G401 (cell line): ENCODE results near the gene DGKI. TPM values are rescaled to one million over a fixed set of nuclear protein-coding genes. Genes with fewer than 3 reads are reported as not detected.

Experiments used
- DNase-seq: peaks from one replicate; pipeline ENCODE4 v3.0.0-alpha.2; 2015; ENCODE audit warnings: low spot score
- in situ Hi-C: cut with HindIII; loops from 2 replicates; pipeline ENCODE4 v1.10.0; 2016; ENCODE audit warnings: low sequenced_read_pairs, mixed read lengths
- total RNA-seq: library from RNA; depleted of rRNA; stranded (reverse); fragments of >200 nt; shearing (Covaris generic); gene quantifications from 2 replicates; pipeline ENCODE4 v1.2.3, GENCODE V29; 2014

DGKI gene
- total RNA-seq, 1 experiment from 2014 or later, result not detected

DNA sequence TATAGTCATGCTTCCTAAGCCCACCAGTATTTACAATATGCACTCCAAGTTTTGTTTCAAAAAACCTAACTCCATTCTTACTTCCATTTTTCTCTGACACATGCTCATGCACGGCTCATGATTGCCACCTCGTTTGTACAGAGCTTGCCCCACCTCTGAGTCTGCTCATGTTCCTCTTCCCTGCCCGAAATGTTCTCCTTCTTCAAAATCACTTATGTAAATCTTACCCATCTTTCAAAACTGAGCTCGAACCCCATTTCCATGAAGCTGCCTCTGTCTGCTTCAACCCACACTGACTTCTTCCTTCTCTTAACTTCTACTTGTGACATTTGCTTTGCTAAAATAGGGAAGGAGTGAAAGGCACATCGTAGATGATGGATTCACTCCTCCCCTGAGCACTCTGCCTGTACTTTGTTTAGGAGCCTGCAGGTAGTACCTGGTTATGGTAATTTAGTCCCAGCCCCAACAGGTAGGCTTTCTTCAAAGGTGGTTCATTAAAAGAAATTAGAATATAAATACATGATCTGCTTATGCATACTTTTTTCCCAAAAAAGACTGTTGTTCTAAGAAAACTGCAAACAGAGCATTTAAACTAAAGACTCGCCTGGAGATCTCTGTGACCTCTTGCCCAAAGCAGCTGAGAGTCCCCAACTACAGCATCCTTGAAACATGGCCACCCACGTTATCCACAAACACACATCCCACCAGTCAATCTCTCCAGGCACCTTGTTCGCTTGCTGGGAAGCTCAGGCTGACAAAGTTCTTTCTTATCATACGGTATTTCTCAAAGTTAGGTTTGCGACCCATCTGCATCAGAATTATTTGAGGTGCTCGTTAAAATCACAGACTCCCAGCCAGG lies 172.0 kb downstream of the DGKI start:
- in situ Hi-C loops, result no loop called here
- no peak for DNase-seq

DNA sequence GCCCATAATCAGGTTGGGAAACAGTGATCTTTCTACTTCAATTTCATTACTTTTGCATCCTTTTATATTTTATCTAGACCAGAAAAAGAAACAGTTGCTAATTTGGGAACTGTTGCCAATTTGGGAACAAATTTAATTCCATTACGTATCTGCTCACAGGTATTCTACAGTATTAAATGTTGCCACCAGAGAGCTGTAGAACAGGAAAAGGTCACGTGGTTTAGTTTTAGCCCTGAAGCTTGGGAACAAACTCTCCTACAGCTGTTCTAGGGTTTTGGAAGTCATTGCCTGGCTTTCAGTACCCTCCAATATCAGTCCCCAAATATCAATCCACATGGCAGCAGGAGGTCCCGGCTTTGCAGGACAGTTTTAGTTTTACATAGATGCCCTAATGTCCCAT lies 172.7 kb downstream of the DGKI start:
- in situ Hi-C loops, result no loop called here

DNA sequence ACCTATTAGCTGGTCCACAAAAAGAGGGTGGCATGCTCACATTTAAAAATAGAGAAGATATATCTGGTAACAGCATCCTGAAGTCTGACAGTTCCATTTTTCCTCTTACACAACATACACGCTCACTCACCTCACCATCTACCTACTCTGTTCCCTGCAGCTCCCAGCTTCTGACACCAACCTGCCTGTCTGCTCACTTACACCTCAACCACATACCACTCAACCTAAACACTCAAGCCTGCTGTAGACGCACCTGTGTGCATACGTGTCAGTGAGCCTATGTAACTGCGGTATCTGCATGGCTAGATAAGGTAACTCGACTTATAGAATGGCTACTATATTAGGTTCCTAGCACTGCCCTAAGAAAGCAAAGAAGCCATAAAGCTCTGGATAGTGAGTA lies 174.9 kb downstream of the DGKI start:
- DNase-seq, result no peak
- in situ Hi-C loops, result no loop called here

More for the DNA sequence above, 172.7 kb downstream of the DGKI start:
- no peak for DNase-seq

DNA sequence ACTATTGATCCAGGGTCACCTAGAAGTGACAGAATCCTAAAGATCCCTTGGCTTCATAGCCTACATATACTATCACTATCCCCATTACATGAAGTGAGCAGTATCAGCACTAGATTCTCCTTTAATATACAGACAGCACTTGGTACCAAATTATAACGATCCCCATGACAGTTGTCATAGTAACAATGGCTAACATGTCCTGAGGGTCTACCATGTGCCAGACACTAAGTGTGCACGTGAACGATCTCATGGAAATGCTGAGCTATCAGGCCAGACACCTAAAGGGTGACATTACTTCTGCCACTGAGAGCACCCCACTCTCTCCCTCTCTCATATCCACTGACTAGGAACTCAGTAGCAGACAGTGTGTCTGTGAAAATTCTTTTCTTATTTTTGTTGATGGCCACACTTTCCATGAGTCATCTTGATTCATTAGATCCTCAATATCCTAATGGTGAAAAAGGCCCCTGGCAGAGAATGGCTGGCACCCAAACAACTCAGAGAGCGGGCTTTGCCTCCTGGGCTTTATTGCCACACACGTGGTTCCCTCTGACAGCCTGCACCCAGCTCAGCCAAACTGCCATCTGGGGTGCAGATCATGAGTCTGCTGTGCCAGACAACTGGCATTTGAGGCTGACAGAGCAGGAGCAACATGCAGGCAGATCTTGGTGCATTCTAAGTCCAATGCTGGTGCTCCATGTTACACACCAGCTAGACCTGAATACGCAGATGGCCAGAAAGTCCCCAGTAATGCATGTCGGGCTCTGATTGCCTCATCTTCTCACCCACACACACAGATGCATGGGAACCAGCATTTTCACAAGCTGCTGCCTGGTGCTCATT lies 176.3 kb downstream of the DGKI start:
- DNase-seq, result peak; percentile 59
- in situ Hi-C loops, result no loop called here

DNA sequence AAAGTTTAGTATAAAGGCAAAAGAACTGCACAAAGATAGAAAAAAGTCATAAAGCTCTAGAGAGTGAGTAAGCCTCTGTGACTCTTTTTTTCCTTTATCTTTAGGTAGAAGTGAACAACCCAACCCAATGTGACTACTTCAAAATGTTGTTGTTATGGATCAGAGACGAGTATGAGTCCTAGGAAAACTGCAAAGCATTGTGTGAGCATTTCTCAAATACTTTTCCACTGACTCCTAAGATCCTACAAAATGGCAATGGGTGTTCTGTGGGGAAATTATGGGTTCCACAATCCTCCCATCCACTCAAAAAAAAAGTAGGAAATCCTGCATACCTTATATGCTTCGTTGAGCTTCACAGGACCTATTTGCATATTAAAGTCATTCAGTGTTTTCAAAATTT lies 177.1 kb downstream of the DGKI start:
- in situ Hi-C loops, result no loop called here
- DNase-seq, result no peak

DNA sequence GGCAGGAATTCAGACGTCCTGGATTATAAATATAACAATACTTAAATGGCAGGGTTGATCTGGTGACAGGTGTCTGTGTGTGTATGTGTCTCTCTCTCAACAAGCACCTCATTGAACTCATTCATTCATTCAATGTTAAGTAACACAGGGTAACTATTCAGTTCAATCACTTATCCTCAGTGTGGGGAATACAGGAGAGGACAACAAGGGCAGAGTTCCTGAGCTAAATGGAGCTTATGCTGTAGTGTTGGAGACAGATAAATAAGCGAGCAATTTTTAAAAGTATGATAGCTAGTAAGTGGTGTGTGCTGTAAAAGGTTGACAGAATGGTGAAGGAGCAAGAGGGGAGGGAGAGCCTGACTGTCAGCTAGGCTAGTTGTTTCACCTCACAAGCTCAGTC lies 178.4 kb downstream of the DGKI start:
- DNase-seq, result no peak
- in situ Hi-C loops, result no loop called here

DNA sequence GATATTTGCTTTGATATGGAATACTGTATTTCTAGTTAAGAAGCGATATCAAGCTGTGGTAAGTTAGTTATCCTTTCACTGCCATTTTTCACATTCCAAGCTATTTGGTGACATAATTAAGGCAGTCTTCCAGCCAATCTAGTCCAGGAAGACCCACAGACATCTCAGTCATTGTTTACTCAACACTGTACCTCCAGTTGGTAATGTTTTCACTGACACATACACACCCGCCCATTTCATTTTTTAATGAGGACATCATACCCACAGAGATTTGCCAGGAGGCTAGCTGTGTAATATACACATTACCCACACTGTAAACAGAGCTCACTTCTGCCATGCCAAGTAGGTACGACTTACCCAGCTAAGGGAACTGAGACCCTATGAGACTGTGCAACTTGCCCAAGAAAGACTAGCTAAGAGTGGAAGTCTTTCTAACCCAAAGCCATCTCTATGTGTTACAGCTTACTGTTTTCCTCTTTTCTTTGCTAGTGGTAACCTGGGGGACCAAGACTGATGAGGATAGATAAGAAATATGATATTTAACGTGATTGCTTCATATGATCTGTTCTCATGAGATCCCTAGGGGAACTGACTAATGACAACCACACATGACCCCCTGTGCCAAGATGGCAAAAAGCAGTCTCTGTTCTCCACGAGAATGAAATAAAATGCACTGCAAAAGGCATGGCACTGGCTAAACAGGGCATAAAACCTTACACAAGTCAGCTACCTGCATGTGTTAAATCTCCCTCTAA lies 179.0 kb downstream of the DGKI start:
- DNase-seq, result no peak
- in situ Hi-C loops, result no loop called here

DNA sequence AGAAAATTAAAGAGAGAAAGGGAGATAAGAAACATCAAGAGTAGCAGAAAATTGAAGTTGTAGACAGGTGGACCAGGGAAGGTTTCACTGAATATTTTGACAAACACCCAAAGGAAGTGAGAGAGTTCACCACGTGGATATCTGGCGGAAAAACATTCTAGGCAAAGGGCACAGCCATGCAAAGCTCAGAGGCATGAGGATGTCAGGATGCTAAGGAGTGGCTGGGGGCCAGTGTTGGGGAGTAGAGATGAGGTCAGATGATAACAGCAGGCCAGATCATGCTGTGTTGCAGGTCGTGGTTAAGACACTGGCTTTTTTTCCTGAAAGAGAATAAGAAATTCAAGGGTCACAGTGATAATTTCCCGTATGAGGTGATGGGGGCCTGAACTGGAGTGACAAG lies 181.9 kb downstream of the DGKI start:
- no peak for DNase-seq
- in situ Hi-C loops, result no loop called here

DNA sequence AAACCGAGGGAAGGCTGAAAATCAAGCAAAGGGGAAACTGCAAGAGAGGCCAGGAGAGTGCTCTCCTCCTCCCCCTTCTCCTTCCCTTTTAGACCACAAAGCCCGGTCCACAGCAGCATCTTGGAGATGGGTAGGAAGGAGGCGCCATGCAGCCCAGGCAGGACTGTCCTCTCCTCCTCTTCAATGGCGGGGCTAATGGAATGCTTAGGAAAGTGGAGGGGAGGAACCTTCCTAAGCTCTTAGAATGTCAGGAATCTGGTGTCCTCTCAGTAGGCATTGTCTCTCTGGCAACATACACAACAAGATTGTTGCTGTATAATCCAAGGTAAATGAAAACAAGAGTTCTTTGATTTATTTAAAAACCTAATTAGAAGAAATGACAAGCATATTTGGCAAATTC lies 185.1 kb downstream of the DGKI start:
- no peak for DNase-seq
- in situ Hi-C loops, result no loop called here

DNA sequence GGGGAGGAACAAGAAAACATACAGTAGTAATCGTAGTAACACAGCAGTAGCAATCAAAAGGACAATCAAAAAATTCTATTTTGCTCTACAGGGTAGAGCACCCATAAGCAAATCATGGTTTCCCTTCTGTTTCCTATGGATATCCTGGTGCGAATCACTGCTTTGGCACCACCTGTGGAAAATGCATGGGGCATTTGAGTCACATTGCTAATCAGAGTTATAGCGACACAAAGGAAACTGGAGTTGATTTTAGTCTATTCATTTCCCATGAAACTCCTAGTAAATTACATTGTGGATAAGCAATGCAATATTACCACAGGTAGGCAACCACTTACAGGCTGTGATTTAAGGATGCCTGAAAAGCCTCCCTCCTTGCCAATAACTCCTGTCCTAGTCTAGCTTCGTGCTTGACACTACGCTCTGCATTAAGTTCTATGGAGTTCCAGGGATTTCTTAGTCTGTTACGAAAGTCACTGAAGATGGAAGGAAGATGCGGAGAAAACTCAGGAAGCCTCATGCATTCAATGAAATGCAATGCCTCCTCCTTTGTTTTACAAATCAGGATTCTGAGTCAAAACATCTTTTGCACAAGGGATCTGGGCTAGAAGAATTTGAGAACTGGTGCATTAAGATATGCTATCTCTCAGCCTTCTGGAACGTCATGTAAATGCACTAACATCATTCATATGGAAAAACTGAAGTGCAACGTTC lies 188.4 kb downstream of the DGKI start:
- in situ Hi-C loops, result no loop called here
- DNase-seq, result no peak

DNA sequence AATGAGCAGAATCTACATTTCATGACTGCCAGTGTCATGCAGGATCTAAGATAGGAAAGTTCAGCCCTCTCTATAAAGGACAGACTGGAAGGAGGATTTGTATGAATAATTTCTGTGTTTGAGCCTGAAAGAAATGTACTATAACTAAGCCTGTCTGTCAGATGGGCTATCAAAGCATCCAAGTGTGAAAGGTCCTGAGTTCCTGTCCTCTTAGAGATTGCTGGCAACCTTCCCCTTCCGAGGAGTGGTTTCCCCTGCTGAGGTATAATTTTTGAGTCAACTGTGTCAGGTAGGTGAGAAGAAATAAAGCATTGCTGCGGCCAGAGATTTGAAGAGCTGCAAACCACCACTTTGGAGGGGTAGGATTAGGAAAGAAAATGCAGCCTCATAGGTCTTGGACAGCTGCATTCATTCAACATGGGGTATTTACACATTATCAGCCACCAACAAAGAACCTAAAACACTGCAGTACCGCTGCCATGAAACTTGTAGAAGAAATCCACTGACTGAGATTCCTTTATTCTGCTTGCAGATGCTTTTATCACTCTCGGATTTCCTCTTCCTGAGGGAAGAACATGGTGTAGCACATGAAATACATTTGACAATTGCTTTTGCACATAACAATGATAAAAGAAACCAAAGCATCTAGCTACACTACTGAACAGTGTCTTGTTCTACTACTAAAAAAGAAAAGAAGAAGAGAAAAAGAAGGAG lies 189.1 kb downstream of the DGKI start:
- DNase-seq, result peak; percentile 40
- in situ Hi-C loops, result no loop called here

DNA sequence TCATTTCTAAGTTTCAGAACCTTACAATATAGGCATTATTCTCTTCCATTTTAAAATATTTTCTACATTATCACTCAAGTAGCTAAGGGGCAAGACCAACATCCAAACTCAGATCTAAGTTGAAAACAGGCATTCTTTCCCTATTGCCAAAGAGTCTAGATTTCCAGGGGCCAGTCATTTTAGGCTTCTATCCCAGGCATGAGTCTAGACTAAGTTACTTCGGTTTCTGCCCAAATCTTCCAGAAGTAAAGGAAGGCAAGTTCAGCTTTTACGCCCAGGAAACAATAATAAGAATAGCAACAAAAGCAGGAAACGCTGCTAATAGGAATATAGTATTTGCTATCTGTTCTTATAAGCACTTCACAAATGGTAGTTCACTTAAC lies 189.9 kb downstream of the DGKI start:
- in situ Hi-C loops, result no loop called here
- no peak for DNase-seq

DNA sequence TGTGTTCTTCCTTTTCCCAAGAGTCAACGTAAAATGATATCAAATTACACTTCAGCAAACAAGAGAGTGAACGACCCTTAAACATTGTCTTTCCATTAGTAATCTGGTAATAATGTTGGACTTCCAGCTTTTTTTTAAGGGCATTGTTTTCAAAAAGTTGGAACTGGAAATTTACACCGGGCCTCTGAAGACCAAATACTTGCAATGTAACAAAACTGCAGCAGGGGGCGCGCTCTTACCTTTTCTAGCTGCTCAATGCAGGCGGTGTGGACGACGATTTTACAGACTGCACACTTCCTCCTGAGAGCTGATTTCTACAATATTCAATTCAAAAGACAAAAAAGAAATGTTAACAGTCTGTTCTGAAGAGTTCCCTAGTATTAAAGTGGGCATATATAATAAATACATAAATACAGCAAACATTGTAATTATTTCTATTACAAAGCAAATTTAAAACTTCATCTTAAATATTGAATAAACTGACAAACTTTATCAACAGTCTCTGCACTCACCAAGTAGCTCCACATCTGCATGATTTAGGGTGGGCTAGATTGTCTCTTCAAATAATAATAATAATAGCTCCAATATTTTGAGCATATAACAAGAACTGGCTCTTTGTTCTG lies 190.4 kb downstream of the DGKI start:
- peak; percentile 82 for DNase-seq
- in situ Hi-C loops, result no loop called here

DNA sequence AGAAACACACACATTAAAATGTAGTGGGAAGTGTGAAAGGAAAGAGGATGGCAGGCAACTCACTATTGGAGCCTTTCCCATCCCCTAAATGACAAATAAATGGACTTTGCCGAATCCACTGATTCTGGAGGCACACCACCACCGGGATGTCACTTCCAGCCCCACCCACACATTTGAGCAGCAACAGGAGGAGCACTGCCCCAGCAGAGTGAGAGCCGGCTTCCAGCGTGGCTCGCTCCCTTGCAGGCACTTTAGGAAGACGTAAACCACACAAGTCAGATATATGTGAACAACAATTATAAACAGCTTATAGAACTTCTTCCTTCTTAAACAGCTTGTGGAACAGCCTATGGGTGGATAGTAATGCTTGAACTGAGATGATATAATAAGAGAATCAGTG lies 191.0 kb downstream of the DGKI start:
- in situ Hi-C loops, result no loop called here
- no peak for DNase-seq

DNA sequence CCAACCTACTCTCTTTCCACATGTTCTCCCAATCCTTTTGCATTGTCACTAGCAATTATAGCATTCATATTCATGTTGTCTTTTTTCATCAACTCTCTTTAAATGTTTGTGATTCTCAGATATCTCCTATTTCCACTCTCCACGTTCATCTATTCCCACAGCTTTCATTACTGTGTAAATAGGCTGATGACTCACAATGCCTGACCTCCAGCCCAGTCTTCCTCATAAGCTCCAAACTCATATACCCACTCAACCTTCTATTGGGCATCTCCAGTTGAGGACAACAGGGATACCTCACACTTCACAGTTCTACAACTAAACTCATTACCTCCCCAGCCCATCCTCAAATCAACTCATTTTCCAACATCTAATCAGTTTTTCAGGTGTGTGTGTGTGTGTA lies 194.1 kb downstream of the DGKI start:
- DNase-seq, result no peak
- in situ Hi-C loops, result no loop called here

DNA sequence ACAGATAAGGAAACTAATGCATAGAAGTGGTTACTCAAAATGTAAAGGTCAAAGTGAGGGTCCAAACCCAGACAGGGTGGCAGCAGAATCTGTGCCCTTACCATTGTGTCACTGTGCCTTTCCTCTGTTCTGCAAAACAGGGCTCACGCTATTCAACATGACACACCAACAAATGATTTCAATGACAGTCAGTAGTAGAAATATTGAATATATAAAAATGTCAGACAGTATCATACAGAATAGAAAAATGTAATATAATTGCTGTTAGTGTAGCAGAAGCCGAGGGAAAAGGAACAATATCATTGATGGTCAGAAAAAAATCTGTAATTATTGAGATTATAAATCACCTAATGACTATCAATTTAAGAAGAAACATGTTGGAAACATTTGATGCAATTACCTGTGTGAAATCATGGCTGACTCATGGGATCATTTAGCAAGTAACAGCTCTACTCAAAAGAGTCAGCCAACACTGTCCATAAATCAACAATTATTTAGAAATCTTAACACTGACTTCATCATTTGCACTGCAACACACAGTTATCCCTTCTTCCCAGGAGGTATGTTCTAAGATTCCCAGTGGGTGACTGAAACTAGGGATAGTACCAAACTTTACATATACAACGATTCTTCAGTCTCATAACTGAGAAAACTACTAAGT lies 198.7 kb downstream of the DGKI start:
- in situ Hi-C loops, result no loop called here
- DNase-seq, result no peak

DNA sequence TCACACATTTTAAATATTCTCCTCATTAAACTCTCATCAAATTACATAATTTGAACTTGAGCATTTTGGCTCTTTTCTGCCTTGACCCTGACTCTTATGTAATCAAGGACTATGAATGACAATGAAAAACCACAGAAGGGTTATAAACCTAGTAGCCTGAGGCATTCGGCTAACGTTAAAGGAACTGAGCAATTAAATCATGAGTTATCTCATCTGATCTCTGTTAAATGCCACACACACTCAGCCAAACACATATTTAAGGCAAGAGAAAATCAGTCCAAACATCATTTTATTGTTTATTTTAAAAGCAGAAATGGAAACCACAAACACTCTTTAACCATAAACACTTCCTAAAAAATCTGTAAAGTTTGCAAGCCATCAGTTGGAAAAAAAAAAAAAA lies 204.3 kb downstream of the DGKI start:
- DNase-seq, result no peak
- in situ Hi-C loops, result no loop called here

DNA sequence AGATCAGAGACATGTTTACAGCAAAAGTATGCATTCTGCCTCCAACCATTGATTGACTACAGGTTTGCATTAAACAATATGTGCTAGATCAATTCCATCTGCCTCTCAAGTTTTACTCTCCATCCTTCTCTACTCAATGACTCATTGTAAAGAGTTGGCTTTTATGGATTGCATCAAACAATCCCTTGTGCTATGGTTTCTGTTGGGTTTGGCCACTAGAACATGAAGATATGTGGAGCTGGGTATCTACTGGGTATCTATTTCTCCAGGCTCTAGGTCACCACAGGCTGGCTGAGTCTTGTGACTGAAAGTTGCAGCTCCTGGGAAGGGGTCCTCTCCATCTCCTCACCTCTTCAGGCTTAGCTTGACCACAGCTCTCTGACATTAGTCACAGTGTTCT lies 204.7 kb downstream of the DGKI start:
- in situ Hi-C loops, result no loop called here
- no peak for DNase-seq
